GM12801 (cell line): ENCODE results near the gene LEFTY2.

ENCODE experiments used
- CTCF ChIP-seq: IDR thresholded peaks from one replicate; pipeline ENCODE4 v1.5.1; 2011; ENCODE audit warnings: control low read depth; ENCODE audit not compliant: insufficient read length; ENCODE audit errors: extremely low read depth

The LEFTY2 gene

DNA sequence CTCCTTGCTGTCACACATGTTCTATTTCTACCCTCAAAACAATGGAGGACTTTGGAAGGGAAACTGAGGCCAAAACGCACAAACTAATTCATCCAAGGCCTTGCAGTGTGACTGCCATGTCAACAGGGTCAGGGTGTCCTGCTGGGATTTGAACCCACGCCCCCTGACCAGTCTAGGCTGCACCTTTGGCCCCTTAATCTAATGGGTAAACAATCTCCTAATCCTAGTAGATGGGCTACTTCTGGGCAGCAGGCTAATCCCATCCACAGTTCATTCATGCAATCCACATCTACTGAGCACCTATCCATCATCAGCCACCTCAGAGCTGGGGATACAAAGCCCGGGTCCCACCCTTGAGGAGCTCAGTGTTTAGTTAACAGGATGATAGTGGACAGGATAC is 17.0 kb upstream of the LEFTY2 start:
- no peak for TF ChIP-seq CTCF

- TF ChIP-seq CTCF = no peak
These were observed 13.7 kb upstream of the LEFTY2 start for GRCh38 chr1:225954753-225955152.

- no peak for TF ChIP-seq CTCF
These were observed 12.3 kb upstream of the LEFTY2 start for GRCh38 chr1:225953315-225953714.

DNA sequence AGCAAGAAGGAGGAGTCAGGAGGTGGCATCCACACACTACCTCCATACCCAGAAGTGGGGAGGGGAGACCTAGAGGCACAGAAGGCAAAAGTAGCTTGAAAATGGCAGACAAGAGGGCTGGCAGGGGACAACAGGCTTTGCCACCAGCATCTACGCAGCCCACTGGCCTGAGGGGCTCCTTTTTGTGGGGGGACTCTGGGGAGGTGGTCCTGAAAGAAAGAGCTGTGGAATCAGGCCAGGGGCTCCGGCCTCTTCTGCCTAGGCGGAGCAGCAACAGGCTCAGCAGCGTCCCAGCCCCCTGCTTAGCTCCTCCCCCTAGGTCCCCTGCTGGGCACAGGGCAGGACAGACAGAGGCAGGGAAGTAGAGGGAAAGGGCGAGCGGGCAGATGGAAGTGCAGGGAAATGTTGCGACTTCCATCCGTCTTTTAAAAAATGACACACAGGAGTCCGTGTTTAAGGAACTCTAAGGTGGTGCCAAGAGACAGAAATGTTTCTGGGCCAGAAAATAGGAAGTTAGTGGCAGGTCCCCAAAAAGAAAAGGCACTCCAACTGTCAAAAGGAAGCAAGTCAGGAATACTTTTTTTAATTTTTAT is 10.0 kb upstream of the LEFTY2 start:
- no peak for TF ChIP-seq CTCF

GRCh38 chr1:225949041-225949440 is 8.0 kb upstream of the LEFTY2 start:
- no peak for TF ChIP-seq CTCF

DNA sequence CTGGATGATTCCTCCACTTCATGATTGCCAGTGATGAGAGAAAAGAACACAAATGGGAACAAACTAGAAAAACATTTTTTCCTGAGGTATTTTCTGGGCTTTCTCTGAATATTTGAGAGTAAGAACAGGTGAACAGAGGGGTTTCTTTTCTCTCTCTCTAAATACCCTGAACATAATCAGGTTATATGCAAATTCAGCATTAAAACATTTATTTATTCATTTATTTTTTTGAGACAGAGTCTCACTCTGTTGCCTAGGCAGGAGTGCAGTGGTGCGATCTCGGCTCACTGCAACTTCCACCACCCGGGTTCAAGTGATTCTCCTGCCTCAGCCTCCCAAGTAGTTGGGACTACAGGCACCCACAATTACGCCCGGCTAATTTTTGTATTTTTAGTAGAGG is 5.8 kb upstream of the LEFTY2 start:
- TF ChIP-seq CTCF = no peak

- no peak for TF ChIP-seq CTCF
These were observed 5.1 kb upstream of the LEFTY2 start for GRCh38 chr1:225946082-225946620.
